ENCODE results near the gene CANX. TPM values are rescaled to one million over a fixed set of nuclear protein-coding genes. Genes with fewer than 3 reads are reported as not detected.

Gene CANX
- polyA plus RNA-seq, 1 experiment: 502 TPM

GRCh38 chr5:179769271-179769670 lies 70.5 kb downstream of the CANX start:
- TF ChIP-seq CTCF (IDR thresholded peaks at IDR 0.05; ENCODE audit: insufficient read depth, low read depth, low read length): no peak
- H3K27me3 ChIP-seq (ENCODE audit: control insufficient read depth, insufficient read depth, low read length): no peaks in the 10 kb centered on the region
- POLR2A ChIA-PET: no interaction called here
- DNase-seq (ENCODE audit: low read depth): no peak
- peaks cover 24% of the 10 kb centered on the region for H3K36me3 ChIP-seq (ENCODE audit: control insufficient read depth, insufficient read depth, low read length)
- CTCF ChIA-PET: interaction anchor here (0.8 kb wide), 1 partner anchor 9 kb away, joined by 4 read pairs; no protein-coding TSS in a partner anchor
- no peak overlapping the region for H3K4me3 ChIP-seq (ENCODE audit: low read depth, low read length)

- DNase-seq (ENCODE audit: low read depth): no peak
- ChIA-PET POLR2A (no interaction called here), CTCF (no interaction called here)
- H3K4me3 ChIP-seq (ENCODE audit: low read depth, low read length): no peak overlapping the region
- no peak for TF ChIP-seq CTCF (IDR thresholded peaks at IDR 0.05; ENCODE audit: insufficient read depth, low read depth, low read length)
- H3K36me3 ChIP-seq (ENCODE audit: control insufficient read depth, insufficient read depth, low read length): peaks cover 29% of the 10 kb centered on the region
- no peaks in the 10 kb centered on the region for H3K27me3 ChIP-seq (ENCODE audit: control insufficient read depth, insufficient read depth, low read length)
These were observed 71.0 kb downstream of the CANX start for GRCh38 chr5:179769796-179770195.

DNA sequence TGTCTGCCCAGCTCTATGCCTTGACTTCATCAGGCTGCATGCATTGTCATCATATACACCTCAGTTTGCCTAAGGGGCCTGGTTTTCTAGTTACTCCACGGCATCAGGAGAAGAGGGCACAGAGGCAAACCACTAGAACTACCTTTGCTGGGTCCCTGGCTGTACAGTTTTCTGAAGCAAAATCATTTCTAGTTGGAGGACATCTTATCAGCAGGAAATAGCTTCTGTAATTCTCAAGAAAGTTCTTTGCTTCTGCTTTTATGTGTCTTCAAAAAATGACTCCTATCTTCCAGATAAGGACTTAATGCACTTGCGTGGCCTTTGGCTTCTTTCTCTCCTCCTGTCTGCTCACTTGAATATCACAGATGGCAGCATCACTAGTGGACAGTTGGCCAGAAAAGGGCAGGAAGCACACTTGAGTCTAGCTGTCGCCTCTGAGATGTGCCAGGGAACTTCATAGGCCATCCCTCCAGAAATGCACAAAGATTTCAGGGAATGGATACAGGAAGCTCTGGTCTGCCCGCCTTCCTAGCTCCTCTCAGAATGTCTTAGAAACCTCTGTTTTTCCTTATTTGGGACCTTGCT lies 72.6 kb downstream of the CANX start:
- Histone ChIP-seq H3K27me3 (ENCODE audit: control insufficient read depth, insufficient read depth, low read length) (no peaks in the 10 kb centered on the region), H3K4me3 (ENCODE audit: low read depth, low read length) (no peak overlapping the region), H3K36me3 (ENCODE audit: control insufficient read depth, insufficient read depth, low read length) (peaks cover 36% of the 10 kb centered on the region)
- DNase-seq (ENCODE audit: low read depth): no peak
- POLR2A ChIA-PET: no interaction called here
- TF ChIP-seq CTCF (IDR thresholded peaks at IDR 0.05; ENCODE audit: insufficient read depth, low read depth, low read length): no peak
- CTCF ChIA-PET: interaction anchor here (3.2 kb wide), 1 partner anchor 8 kb away, joined by 17 read pairs; no protein-coding TSS in a partner anchor

GRCh38 chr5:179772351-179772750 lies 73.6 kb downstream of the CANX start:
- DNase-seq (ENCODE audit: low read depth): no peak
- H3K27me3 ChIP-seq (ENCODE audit: control insufficient read depth, insufficient read depth, low read length): no peaks in the 10 kb centered on the region
- no peak for TF ChIP-seq CTCF (IDR thresholded peaks at IDR 0.05; ENCODE audit: insufficient read depth, low read depth, low read length)
- H3K36me3 ChIP-seq (ENCODE audit: control insufficient read depth, insufficient read depth, low read length): peaks cover 36% of the 10 kb centered on the region
- H3K4me3 ChIP-seq (ENCODE audit: low read depth, low read length): no peak overlapping the region
- POLR2A ChIA-PET: no interaction called here
- CTCF ChIA-PET: interaction anchor here (3.2 kb wide), 1 partner anchor 9 kb away, joined by 17 read pairs; no protein-coding TSS in a partner anchor

DNA sequence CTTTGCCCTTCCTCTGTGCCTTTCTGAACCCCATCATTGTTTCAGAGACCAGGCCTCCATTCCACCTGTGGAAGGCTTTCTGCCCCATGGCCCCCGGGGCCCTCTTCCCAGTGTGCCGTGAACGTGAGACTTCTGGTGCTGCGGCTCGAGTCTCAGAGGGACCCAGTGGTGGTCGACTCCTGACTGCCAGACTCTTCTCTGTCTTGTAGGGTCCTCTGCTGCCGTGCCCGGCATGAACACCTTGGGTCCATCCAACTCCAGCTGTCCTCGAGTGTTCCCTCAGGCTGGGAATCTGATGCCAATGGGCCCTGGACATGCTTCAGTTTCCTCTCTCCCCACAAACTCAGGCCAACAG lies 74.9 kb downstream of the CANX start:
- ChIA-PET POLR2A (no interaction called here), CTCF (interaction anchor here (1.9 kb wide), 1 partner anchor 10 kb away, joined by 6 read pairs; no protein-coding TSS in a partner anchor)
- no peak for TF ChIP-seq CTCF (IDR thresholded peaks at IDR 0.05; ENCODE audit: insufficient read depth, low read depth, low read length)

More for the DNA sequence above, 74.9 kb downstream of the CANX start:
- peaks cover 38% of the 10 kb centered on the region for H3K36me3 ChIP-seq (ENCODE audit: control insufficient read depth, insufficient read depth, low read length)
- no peak overlapping the region for H3K4me3 ChIP-seq (ENCODE audit: low read depth, low read length)
- no peaks in the 10 kb centered on the region for H3K27me3 ChIP-seq (ENCODE audit: control insufficient read depth, insufficient read depth, low read length)
- DNase-seq (ENCODE audit: low read depth): no peak

All from BJ (cell line).